Pancreas (tissue), 10 donors: Measurements from ENCODE around the gene TBX5. TPM values are rescaled to one million over a fixed set of nuclear protein-coding genes. Genes with fewer than 3 reads are reported as not detected.
A peak's percentile ranks its signal among the peaks of the same experiment; 100 is the strongest.

ENCODE experiments used
- ATAC-seq, 4 donors: fragments of 200-7000 bp; cut with Tn5 transposase; one replicate each; pipeline versions ENCODE4 v1.8.0 to v1.9.1; 2020; ENCODE audit warnings: mild to moderate bottlenecking in 4 of 4, moderate library complexity in 4 of 4
- DNase-seq, 6 donors: peaks; one replicate each; pipeline ENCODE4 v3.0.0-alpha.2; 2020
- FAIRE-seq: peaks from 2 replicates; lab custom pipeline; 2012; peaks lifted over from hg19 to GRCh38; lab: Jason Lieb, UNC
- H3K27ac ChIP-seq, 4 donors: fragments of 200-600 bp; sonication (generic); 1 replicate in 3 of 4; 2 replicates in 1 of 4; pipeline versions ENCODE4 v1.5.0 to v1.8.0; 2020
- H3K27me3 ChIP-seq, 4 donors: fragments of 200-600 bp; one replicate each; pipeline ENCODE4 v1.8.0; 2021
- H3K36me3 ChIP-seq, 3 donors: fragments of 200-600 bp; sonication (generic) in 1 of 3; one replicate each; pipeline versions ENCODE4 v1.5.0 to v1.8.0; 2020 to 2021
- H3K4me1 ChIP-seq, 3 donors: fragments of 200-600 bp; one replicate each; pipeline ENCODE4 v1.8.0; 2021
- H3K4me3 ChIP-seq, 4 donors: fragments of 200-600 bp; sonication (generic) in 2 of 4; one replicate each; pipeline versions ENCODE4 v1.5.0 to v1.8.0; 2020 to 2021
- H3K9me3 ChIP-seq, 4 donors: fragments of 200-600 bp; one replicate each; pipeline ENCODE4 v1.8.0; 2021
- CTCF ChIP-seq, 4 donors: fragments of 200-600 bp; sonication (generic) in 3 of 4; IDR thresholded peaks; one replicate each; pipeline versions ENCODE4 v1.5.0 to v1.8.0; 2021; ENCODE audit warnings: antibody characterized with exemption in 4 of 4
- WGBS, 2 donors: extraction: QIAGEN DNeasy Blood & Tissue Kit; methylation state at CpG; one replicate each; pipeline ENCODE4 v1.1.7; 2013; 5-methylcytosine and 5-hydroxymethylcytosine counted together
- intact Hi-C, 3 donors: fragments of 100-400 bp; cut with DNase I; formaldehyde crosslinking; loops; one replicate each; pipeline versions ENCODE4 v1.11.1 to v1.14.2; 2022
- polyA plus RNA-seq, 2 donors: library from polyadenylated mRNA; stranded (reverse); fragments of 200-250 nt; gene quantifications; one replicate each; pipeline ENCODE4 v1.2.3, GENCODE V29; 2013
- total RNA-seq, 6 donors: library from RNA; stranded (reverse); fragmentation: NEBNext Ultra II Directional in 4 of 6; extraction: Animal tissue kit (Norgen Biotek cat#: 25700) in 4 of 6; gene quantifications; one replicate each; pipeline versions ENCODE4 v1.2.1 to v1.2.4, GENCODE V29; 2021 to 2023
- donor health status: healthy with polysubstance abuse.
- donor health status: DM: no; HTN: no; CAD: no; lungs with moderate emphysema.
- donor health status: DM: no; HTN: no; CAD: no.
- donor health status: control.
- donor health status: control.
- donor health status: Bipolar disorder and iron deficiency.
- donor health status: DM: yes; HTN: yes; CAD: no.
- donor health status: DM: no; HTN: no; CAD: no.
- donor health status: DM: no; HTN: no; CAD: no.
- donor health status: DM: yes; HTN: yes; CAD: no.

The TBX5 gene
- total and polyA plus RNA-seq, 8 donors: 0.02 TPM; not detected in 7

GRCh38 chr12:114403690-114404066 lies 2.3 kb downstream of the TBX5 start:
- Histone ChIP-seq H3K27ac (no peak overlapping the region), H3K27me3 (peaks cover 0 to 76% (median 11%) of the 10 kb centered on the region in 4 donors)
- no peak for TF ChIP-seq CTCF (IDR thresholded peaks at IDR 0.05)

GRCh38 chr12:114403011-114403689 lies 2.8 kb downstream of the TBX5 start:
- Histone ChIP-seq H3K36me3 (no peaks in the 10 kb centered on the region), H3K9me3 (no peaks in the 10 kb centered on the region), H3K27ac (no peak overlapping the region), H3K4me1 (no peaks in the 10 kb centered on the region), H3K27me3 (peaks cover 0 to 75% (median 8%) of the 10 kb centered on the region in 4 donors), H3K4me3 (no peak overlapping the region)
- FAIRE-seq (no peak), DNase-seq (no peak), ATAC-seq (peak in 1 of 4 donors; percentile 40)
- 1 to 2% methylated on average over 35 to 41 of the region's 41 CpGs for WGBS, 2 donors
- intact Hi-C loops: no loop called here
- no peak for TF ChIP-seq CTCF (IDR thresholded peaks at IDR 0.05)

More at GRCh38 chr12:114403690-114404066, 2.3 kb downstream of the TBX5 start:
- intact Hi-C loops: no loop called here
- H3K4me3 ChIP-seq: no peak overlapping the region
- no peak for DNase-seq
- no peaks in the 10 kb centered on the region for H3K36me3 ChIP-seq
- FAIRE-seq: no peak
- no peaks in the 10 kb centered on the region for H3K4me1 ChIP-seq
- no peaks in the 10 kb centered on the region for H3K9me3 ChIP-seq
- no peak for ATAC-seq
- WGBS, 2 donors: 2 to 3% methylated on average over 24 of the region's 24 CpGs

- TF ChIP-seq CTCF (IDR thresholded peaks at IDR 0.05): no peak
- Histone ChIP-seq H3K27me3 (peaks cover 0 to 78% (median 7%) of the 10 kb centered on the region in 4 donors), H3K27ac (no peak overlapping the region), H3K4me1 (no peaks in the 10 kb centered on the region), H3K36me3 (no peaks in the 10 kb centered on the region), H3K4me3 (no peak overlapping the region), H3K9me3 (no peaks in the 10 kb centered on the region)
- ATAC-seq (no peak), FAIRE-seq (no peak), DNase-seq (no peak)
- intact Hi-C loops: no loop called here
- 6% methylated on average over 5 of the region's 5 CpGs for WGBS, 2 donors
Observed at GRCh38 chr12:114402084-114402717, 3.7 kb downstream of the TBX5 start.

- FAIRE-seq: no peak
- WGBS, 2 donors: 2 to 5% methylated on average over 10 of the region's 10 CpGs
- no peak for DNase-seq
- Histone ChIP-seq H3K4me3 (no peak overlapping the region), H3K36me3 (no peaks in the 10 kb centered on the region), H3K27ac (no peak overlapping the region), H3K9me3 (no peaks in the 10 kb centered on the region), H3K4me1 (no peaks in the 10 kb centered on the region), H3K27me3 (peaks cover under 1 to 79% (median 7%) of the 10 kb centered on the region in 4 donors)
- no peak for TF ChIP-seq CTCF (IDR thresholded peaks at IDR 0.05)
- intact Hi-C loops: no loop called here
- ATAC-seq: no peak
Observed at GRCh38 chr12:114401328-114402083, 4.4 kb downstream of the TBX5 start.
